Measurements from ENCODE around the gene PLB1. TPM values are rescaled to one million over a fixed set of nuclear protein-coding genes. Genes with fewer than 3 reads are reported as not detected.
"Not testable (repeated sequence)": the region's sequence is repeated elsewhere in the genome, so short reads cannot be mapped to it uniquely, and the experiment has no call there.

Gene PLB1
- total RNA-seq, 2 donors from 2014 or later, result 19.2 to 29.6 TPM

GRCh38 chr2:28663359-28663758 is 167.5 kb downstream of the PLB1 start:
- no peaks in the 10 kb centered on the region for H3K9me3 ChIP-seq
- peak overlapping the region; percentile 50 for H3K4me3 ChIP-seq
- H3K27me3 ChIP-seq (replicated peaks; ENCODE audit: insufficient read depth), result no peaks in the 10 kb centered on the region
- peak overlapping the region; percentile 94 to 96 for H3K27ac ChIP-seq
- ATAC-seq (ENCODE audit: insufficient number of reproducible peaks, low FRiP score, low read depth), result no peak
- H3K4me1 ChIP-seq (ENCODE audit: control insufficient read depth in 1 of 2, low read depth in 2 of 2), result peaks cover 27 to 78% of the 10 kb centered on the region in 2 donors
- no peak for DNase-seq (ENCODE audit: low spot score)
- H3K36me3 ChIP-seq, result no peaks in the 10 kb centered on the region
- TF ChIP-seq CTCF (IDR thresholded peaks at IDR 0.05), result peak; percentile 47

GRCh38 chr2:28664120-28664842 is 168.4 kb downstream of the PLB1 start:
- no peaks in the 10 kb centered on the region for H3K9me3 ChIP-seq
- no peak for DNase-seq (ENCODE audit: low spot score)
- no peaks in the 10 kb centered on the region for H3K36me3 ChIP-seq
- no peak for TF ChIP-seq CTCF (IDR thresholded peaks at IDR 0.05)
- peak overlapping the region; percentile 50 for H3K4me3 ChIP-seq
- peak overlapping the region; percentile 94 to 96 for H3K27ac ChIP-seq
- peaks cover 24 to 71% of the 10 kb centered on the region in 2 donors for H3K4me1 ChIP-seq (ENCODE audit: control insufficient read depth in 1 of 2, low read depth in 2 of 2)
- ATAC-seq (ENCODE audit: insufficient number of reproducible peaks, low FRiP score, low read depth), result no peak
- no peaks in the 10 kb centered on the region for H3K27me3 ChIP-seq (replicated peaks; ENCODE audit: insufficient read depth)

GRCh38 chr2:28665041-28665704 is 169.3 kb downstream of the PLB1 start:
- DNase-seq (ENCODE audit: low spot score) (peak; percentile 57), ATAC-seq (ENCODE audit: insufficient number of reproducible peaks, low FRiP score, low read depth) (peak; percentile 33)
- peaks cover 24 to 68% of the 10 kb centered on the region in 2 donors for H3K4me1 ChIP-seq (ENCODE audit: control insufficient read depth in 1 of 2, low read depth in 2 of 2)
- no peak for TF ChIP-seq CTCF (IDR thresholded peaks at IDR 0.05)
- no peaks in the 10 kb centered on the region for H3K9me3 ChIP-seq
- H3K4me3 ChIP-seq, result peak overlapping the region; percentile 50
- H3K36me3 ChIP-seq, result no peaks in the 10 kb centered on the region
- no peaks in the 10 kb centered on the region for H3K27me3 ChIP-seq (replicated peaks; ENCODE audit: insufficient read depth)
- H3K27ac ChIP-seq, result peak overlapping the region; percentile 94 to 96

- H3K36me3 ChIP-seq; DNase-seq (ENCODE audit: low spot score); ATAC-seq (ENCODE audit: insufficient number of reproducible peaks, low FRiP score, low read depth); H3K4me3 ChIP-seq; H3K9me3 ChIP-seq; H3K27me3 ChIP-seq (replicated peaks; ENCODE audit: insufficient read depth): not testable (repeated sequence)
- Histone ChIP-seq H3K27ac (peak overlapping the region; percentile 94 to 96), H3K4me1 (ENCODE audit: control insufficient read depth in 1 of 2, low read depth in 2 of 2) (peaks cover 19 to 62% of the 10 kb centered on the region in 2 donors)
Observed at GRCh38 chr2:28665811-28666377, 170.0 kb downstream of the PLB1 start.

GRCh38 chr2:28666496-28667184 is 170.8 kb downstream of the PLB1 start:
- no peak for DNase-seq (ENCODE audit: low spot score)

More at GRCh38 chr2:28666496-28667184, 170.8 kb downstream of the PLB1 start:
- no peak overlapping the region for H3K4me3 ChIP-seq
- no peak for ATAC-seq (ENCODE audit: insufficient number of reproducible peaks, low FRiP score, low read depth)
- H3K9me3 ChIP-seq, result no peaks in the 10 kb centered on the region
- H3K36me3 ChIP-seq, result no peaks in the 10 kb centered on the region
- peaks cover 14 to 54% of the 10 kb centered on the region in 2 donors for H3K4me1 ChIP-seq (ENCODE audit: control insufficient read depth in 1 of 2, low read depth in 2 of 2)
- TF ChIP-seq CTCF (IDR thresholded peaks at IDR 0.05), result no peak
- H3K27ac ChIP-seq, result peak overlapping the region; percentile 94 to 96
- H3K27me3 ChIP-seq (replicated peaks; ENCODE audit: insufficient read depth), result no peaks in the 10 kb centered on the region

All from thoracic aorta (tissue), 2 donors.